ENCODE measurements around the gene UBE2S. TPM values are rescaled to one million over a fixed set of nuclear protein-coding genes. Genes with fewer than 3 reads are reported as not detected.
"Not testable (repeated sequence)": the region's sequence is repeated elsewhere in the genome, so short reads cannot be mapped to it uniquely, and the experiment has no call there.

UBE2S gene
- total RNA-seq, 1 experiment from 2014 or later, result 369 TPM

DNA sequence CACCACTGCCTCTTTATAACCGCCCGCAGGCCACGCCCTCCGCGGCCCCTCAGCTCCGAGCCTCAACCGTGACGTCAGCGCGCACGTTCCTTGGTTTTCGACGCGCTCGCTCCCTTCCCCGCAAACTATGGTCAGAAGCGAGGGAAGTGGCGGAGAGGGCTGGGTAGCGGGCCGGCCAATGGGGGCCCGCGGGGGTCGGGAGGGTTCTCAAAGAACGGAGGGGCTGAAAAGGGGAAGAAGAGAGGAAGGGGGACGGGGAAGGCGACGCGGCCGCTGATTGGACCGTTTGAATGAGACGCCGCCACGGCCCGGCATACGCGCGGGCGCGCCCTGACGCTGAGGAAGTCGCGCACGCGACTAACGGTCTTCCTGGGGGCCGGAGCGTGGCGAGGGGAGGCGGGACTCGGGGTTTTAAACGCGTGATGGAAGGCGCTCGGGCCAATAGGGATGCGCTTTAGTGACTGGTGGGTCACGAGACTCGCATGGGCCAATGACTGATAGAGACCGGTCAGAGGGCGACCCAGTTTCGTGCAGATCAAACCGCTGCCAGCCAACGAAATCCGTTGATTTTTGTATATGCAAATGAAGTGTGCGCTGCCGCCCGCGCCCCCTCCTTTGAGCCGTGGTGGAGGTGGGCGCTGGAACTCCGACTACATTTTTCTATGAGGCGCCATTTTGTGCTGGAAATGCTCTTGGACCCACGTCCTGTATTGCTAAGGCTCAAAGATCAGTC, 378 bp upstream of the UBE2S start:
- peak; percentile 96 for DNase-seq (ENCODE audit: extremely low read depth, low read depth)

DNA sequence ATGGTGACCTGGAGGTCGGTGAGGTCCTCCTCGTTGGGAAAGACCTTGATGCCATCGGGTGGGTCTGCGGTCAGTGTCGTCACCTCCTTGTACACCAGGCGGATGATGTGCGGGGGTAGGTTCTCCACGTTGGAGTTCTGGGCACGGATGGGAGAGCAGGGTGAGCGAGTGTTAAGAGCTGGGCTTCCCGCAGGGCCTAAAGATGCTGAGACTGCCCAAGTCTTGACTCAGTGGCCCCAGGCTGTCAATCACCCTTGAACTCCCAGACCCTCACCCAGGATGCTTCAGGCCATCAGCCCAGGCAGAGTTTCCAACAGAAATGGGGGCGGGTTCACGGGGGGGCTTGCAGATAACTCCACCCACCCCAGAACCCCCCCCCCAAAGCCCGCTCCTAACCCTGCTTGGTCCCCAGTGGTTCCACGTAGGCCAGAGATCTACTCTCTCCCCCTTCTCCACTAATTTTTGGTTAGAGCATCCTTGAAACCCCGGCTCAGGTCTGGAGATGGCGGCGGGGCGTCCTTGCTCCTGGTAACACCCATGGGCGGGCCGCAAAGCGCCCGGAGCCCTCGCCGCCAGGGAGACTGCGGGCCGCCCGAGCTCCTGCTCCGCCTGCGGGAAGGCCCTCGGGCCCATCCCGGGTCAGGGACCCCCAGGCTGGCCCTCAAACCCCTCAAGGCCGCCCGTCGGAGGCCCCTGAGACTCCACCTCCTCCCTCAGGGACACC, 600 bp downstream of the UBE2S start:
- DNase-seq (ENCODE audit: extremely low read depth, low read depth), result no peak

DNA sequence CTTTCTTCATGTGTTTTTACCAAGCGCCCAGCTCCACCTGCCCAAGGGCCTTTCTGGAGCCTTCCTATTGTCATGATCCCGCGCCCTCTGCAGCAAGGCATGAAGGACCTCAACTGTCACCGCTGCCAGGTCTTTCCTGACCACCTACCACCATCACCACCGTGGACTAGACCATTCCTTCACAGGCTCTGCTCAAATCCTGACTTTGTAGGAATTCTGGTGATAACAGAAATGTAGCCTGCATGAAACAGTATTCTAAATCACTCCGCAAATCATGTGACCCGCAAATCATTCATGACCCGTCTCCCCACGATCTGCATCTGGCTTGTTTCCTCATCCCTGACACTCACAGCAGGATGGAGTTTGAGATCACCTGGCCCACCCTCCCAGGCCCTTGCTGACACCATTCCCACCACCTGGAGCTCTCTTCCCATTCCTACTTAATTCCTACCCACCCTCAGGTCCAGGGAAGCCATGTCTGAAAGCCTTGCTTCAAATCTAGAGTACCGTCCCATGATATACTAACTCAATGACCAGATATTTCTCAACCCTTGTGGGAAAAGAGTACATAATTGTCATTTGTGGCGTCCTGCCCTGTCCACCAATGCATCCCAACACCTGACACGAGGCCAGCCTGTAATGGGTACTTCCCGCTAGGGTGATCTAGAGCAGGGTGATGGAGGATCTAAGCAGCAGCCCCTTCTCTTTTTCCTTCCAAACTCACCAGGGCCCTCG, 1.3 kb downstream of the UBE2S start:
- DNase-seq (ENCODE audit: extremely low read depth, low read depth), result no peak

DNA sequence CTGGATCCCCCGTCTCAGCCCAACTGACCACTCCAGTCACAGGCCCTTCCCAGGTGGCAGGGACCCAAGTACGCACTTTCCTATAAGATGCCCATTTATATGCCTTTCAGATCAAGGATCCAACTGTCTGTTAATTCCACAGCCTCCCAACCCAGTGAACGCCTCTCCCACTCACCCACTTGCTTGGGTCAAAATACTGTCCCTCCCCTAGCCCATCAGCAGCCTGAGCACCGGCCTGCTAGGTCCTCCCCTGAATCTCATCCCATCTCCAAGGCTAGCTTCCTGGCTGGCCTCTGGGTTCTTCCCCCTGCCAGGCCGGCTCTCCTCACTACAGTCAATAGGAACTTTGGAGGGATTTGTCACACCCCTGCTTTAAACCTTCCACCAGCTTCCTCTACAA, 1.9 kb downstream of the UBE2S start:
- DNase-seq (ENCODE audit: extremely low read depth, low read depth), result no peak

DNA sequence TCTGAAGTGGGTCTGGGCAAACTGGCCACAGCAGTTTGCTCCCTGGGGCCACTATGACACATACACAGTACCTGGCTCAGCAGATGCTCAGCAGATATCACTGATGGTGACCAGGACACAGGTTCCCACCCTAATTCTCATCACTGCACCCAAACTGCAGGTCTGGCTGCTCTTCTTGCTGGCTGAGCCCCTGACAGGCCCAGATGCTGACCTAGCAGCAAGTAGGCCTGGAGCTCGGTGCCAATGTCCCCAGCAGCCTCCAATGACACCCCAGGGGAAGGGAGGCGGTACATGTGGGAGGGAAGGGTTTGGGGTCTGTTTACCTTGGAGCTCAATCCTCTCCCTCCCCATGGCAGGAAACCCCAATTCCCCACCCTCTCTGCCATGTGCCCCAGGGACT, 5.1 kb downstream of the UBE2S start:
- DNase-seq (ENCODE audit: extremely low read depth, low read depth), result no peak

DNA sequence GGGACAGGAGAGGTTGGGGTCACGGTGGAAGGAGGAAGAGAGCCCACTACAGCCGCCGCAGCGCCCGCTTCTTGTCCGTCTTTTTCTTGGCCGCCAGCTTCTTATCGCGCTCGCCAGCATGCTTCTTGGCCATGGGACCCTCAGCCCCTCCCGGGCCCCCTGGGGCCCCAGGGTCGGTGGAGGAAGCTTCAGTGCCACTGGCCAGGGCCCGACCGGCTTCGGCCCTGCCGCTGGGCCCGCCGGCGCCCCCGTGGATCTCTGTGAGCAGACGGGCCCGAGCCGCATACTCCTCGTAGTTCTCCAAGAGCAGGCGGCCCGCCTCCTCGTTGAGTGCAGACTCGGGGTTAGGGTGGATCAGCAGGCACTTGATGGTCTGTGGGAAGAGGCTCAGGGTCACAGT, 6.2 kb downstream of the UBE2S start:
- not testable (repeated sequence) for DNase-seq (ENCODE audit: extremely low read depth, low read depth)

DNA sequence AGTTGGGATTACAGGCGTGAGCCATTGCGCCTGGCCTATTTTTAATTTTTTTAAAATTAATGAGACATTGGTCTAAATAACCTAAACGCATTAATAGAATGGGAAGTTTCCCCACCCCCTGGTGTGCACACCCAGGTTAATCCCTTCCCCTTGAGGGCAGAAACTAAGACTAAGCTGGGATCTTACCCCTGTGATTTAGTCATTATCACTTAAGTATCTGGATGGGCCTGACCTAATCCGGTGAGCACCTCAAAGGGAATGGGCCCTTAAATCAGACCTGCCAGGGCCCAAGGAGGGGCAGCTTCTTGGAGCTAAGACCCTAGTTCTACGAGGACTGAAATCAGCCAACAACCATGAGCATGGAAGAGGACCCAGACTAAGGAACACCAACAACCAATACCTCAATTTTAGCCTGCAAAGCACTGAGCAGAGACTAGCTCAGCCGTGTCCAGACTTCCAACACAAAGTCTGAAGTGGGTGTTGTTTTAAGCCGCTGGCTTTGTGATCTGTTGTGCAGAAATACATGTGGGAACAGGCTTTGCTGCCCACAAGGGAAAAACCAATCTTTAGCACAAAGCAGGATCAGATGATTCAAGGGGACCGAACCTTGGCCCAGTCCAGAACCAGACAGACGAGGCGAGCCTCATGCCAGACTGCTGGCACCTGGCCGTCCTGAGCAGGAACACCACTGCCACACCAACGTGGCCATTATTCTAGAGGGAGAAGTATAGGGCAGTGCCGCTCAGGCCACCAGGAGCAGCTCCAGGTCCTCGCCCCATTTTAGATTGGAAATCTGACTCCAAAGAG, 7.1 kb downstream of the UBE2S start:
- DNase-seq (ENCODE audit: extremely low read depth, low read depth), result no peak

- no peak for DNase-seq (ENCODE audit: extremely low read depth, low read depth)
These were observed 9.2 kb downstream of the UBE2S start for GRCh38 chr19:55398200-55398925.

DNA sequence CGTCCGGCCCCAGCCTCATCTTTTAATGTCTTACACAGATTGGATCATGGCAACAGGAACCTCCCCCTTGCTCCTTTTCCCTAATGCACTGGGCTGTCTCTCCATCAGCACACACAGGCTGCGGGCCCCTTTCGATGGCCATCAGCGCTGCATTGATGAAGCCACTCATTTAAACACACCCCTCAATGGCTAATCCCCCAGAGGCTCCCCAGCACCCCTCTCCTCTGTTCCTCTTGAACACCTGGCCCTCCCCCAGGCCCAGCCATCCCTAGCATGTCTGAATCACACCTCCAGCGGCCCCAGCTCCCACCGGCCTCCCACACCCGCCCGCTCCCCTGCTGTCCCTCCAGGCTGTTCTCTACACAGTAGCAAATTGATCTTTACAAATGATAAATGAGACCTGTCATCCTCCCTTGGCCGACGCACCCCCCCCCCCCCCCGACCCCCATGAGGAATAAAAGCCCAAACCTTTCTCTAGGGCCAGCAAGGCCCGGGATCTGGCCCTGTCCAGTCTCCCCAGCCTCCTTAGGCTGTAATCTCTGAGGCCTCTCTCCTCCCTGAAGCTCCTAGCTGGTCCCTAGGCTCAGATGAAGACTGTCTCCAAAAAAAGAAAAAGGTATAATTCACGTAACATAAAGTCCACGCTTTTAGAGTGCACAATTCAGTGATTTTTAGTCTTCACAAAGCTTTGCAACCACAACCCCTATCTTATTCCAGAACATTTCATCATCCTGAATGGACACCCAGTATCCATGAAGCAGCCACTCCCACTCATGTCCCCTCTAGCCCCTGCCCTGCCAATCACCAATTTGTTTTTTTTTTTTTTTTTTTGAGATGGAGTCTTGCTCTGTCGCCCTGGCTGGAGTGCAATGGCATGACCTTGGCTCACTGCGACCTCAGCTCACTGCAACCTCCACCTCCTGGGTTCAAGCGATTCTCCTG, 14.5 kb downstream of the UBE2S start:
- no peak for DNase-seq (ENCODE audit: extremely low read depth, low read depth)

DNA sequence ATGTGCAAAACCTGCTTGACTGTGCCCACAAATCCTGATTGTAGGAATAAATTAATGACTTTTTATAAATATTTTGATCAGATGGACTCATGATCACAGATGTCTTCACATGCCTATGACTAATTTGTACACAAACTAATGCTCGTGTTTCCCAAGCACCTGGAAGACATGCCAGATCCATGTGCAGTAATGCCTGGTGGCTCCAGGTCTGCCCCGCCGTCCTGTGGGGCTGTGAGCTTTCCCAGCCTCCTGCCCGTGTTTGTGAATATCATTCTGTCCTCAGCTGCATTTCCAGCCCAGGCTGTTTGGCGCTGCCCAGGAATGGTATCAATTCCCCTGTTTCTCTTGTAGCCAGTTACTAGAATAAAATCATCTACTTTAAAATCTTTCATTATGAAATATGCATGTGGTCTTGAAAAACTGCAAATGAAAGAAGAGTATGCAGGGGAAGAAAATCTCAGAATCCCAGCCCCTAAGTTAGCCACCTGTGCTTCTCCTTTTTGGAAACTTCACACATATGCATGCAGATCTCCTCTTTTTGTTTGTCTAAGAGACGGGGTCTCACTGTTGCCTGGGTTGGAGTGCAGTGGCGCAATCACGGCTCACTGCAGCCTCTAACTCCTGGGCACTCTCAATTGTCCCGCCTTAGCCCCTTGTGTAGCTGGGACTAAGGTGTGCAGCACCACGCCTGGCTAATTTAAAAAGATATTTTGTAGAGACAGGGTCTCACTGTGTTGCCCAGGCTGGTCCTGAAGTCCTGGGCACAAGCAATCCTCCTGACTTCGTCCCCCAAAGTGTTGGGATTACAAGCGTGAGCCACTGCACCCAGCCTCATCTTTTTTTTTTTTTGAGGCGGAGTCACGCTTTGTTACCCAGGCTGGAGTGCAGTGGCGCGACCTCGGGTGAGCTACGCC, 15.6 kb downstream of the UBE2S start:
- no peak for DNase-seq (ENCODE audit: extremely low read depth, low read depth)

GRCh38 chr19:55391191-55391670, 16.4 kb downstream of the UBE2S start:
- no peak for DNase-seq (ENCODE audit: extremely low read depth, low read depth)

DNA sequence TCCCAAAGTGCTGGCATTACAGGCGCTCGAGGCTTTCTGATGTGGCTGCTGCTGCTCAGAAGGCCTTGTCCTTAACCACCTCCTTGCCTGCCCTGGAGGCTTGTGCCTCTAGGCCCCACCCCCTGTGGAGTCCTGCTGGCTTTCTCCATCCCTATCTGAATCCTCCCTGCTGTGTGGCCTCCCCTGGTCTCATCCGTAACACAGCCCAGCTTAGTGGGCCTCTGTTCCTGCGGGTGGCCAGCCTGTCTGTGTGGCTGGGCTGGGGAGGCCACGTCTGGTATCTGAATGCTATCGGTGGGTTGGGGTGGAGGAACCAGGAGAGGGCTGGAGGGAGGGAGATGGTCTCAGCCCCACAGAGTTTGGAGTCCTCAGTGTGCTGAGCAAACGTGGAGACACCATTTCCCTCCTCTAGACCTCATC, 17.1 kb downstream of the UBE2S start:
- DNase-seq (ENCODE audit: extremely low read depth, low read depth), result no peak

DNA sequence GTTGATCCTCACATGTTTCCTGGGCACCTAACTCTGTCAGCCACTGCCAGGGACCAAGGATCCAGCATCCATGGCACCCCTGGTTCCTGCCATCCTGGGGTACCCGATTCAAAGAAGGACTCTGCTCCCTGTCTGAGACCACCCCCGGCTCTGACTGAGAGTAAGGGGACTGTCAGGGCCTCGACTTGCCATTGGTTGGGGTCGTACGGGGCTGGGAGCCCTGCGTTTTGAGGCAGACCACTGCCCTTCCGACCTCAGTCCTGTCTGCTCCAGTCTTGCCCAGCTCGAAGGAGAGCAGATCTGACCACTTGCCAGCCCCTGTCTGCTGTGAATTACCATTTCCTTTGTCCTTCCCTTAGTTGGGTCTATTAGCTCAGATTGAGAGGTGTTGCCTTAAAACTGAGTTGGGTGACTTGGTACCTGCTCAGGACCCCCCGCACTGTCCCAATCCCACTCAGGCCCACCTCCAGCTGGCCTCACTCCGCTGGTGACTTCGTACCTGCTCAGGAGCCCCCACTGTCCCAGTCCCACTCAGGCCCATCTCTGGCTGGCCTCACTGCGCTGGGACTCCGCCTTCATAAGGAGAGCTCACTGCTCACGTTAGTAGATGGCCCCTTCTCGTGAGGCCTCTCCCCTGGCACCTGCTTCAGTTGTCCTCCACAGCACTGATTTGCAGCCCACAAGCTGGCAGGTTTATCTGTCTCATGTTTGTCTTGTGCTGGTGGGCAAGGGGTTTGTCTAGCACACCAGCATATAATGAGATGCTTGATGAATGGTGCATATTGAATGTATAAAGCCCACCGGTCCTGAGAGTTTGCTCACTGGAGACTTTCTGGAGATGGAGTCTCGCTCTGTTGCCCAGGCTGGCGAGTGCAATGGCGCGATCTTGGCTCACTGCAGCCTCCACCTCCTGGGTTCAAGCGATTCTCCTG, 17.9 kb downstream of the UBE2S start:
- no peak for DNase-seq (ENCODE audit: extremely low read depth, low read depth)

DNA sequence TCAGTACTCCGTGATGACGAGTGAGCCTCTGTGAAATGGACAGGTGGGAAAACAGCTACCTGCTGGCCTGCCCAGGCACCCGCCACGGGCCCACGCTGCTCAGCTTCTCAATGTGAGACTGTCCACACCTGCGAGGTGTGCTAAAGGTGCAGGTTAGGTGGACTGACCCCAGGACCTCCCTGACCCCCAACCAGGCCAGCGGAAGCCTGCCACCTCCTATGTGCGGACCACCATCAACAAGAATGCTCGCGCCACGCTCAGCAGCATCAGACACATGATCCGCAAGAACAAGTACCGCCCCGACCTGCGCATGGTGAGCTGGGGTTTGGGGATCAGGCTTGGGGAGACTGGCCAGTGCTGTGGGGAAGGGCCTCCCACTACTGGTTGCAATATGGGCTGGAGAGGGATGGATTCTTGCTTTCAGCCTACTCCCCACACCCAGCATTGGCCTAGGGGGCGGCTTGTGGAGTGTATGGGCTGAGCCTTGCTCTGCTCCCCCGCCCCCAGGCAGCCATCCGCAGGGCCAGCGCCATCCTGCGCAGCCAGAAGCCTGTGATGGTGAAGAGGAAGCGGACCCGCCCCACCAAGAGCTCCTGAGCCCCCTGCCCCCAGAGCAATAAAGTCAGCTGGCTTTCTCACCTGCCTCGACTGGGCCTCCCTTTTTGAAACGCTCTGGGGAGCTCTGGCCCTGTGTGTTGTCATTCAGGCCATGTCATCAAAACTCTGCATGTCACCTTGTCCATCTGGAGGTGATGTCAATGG, 19.7 kb downstream of the UBE2S start:
- no peak for DNase-seq (ENCODE audit: extremely low read depth, low read depth)

DNA sequence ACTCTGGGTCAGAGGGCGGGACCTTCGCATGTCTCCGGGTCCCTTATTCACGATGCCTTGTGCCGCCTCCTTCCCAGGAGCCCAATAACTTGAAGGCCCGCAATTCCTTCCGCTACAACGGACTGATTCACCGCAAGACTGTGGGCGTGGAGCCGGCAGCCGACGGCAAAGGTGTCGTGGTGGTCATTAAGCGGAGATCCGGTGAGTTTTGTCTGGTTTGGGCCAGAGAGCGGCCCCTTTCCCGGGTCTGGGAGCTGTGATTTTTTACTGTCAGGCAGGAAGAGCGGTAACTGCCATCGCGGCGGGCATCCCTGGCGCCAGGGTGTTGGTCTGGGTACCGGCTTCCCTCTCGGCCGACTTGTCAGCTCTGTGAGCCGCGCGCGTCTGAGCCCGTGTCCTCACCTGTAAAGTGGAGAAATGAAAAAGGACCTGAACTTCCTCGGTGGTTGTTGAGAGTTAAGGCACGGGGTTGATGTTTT, 21.1 kb downstream of the UBE2S start:
- DNase-seq (ENCODE audit: extremely low read depth, low read depth), result no peak

Measured in NCI-H460 (cell line).